B cell (primary cell): ENCODE data around the gene GDF9.

ENCODE experiments used
- EZH2 ChIP-seq: IDR thresholded peaks from 2 replicates; pipeline ENCODE4 v1.6.1; 2012; ENCODE audit warnings: borderline replicate concordance, low read depth, mild to moderate bottlenecking, moderate library complexity, low read length; ENCODE audit not compliant: insufficient read depth, poor library complexity, severe bottlenecking
- TF ChIP-seq, protein P1 (sequence below): fragments of 200-600 bp; IDR thresholded peaks from one replicate; pipeline ENCODE4 v1.8.0; 2022; ENCODE audit warnings: antibody characterized with exemption, mild to moderate bottlenecking

DNA sequence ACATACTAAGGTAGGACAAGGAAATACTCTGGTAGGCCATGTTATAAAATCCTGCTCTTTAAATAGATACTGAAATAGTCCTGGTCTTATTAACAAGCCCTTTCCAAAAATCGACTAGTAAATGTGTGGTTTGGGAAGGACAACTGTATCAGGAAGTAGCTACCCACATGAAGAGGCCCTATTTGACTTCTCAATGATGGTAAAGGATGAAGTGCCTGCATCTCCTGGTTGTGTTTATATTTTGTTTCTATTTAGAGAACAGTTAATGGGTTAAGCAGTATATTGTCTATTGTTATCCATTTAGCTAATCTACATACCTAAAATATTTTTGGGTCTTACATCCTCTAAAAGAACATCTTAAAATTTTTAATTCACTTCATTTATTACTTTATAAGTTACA lies 12.5 kb downstream of the GDF9 start:
- no peak for TF ChIP-seq EZH2
- TF ChIP-seq, protein P1, sequence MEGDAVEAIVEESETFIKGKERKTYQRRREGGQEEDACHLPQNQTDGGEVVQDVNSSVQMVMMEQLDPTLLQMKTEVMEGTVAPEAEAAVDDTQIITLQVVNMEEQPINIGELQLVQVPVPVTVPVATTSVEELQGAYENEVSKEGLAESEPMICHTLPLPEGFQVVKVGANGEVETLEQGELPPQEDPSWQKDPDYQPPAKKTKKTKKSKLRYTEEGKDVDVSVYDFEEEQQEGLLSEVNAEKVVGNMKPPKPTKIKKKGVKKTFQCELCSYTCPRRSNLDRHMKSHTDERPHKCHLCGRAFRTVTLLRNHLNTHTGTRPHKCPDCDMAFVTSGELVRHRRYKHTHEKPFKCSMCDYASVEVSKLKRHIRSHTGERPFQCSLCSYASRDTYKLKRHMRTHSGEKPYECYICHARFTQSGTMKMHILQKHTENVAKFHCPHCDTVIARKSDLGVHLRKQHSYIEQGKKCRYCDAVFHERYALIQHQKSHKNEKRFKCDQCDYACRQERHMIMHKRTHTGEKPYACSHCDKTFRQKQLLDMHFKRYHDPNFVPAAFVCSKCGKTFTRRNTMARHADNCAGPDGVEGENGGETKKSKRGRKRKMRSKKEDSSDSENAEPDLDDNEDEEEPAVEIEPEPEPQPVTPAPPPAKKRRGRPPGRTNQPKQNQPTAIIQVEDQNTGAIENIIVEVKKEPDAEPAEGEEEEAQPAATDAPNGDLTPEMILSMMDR, result no peak
